H1 (cell line): ENCODE measurements around the gene ENOX2. TPM values are rescaled to one million over a fixed set of nuclear protein-coding genes. Genes with fewer than 3 reads are reported as not detected.

Experiments used
- MAFK ChIP-seq: IDR thresholded peaks from 2 replicates; pipeline ENCODE4 v1.6.1; 2012; ENCODE audit warnings: low read depth, mild to moderate bottlenecking, improper control_type of control experiment, low read length
- SAP30 ChIP-seq: fragments of 300-600 bp; sonication (generic); IDR thresholded peaks from 2 replicates; pipeline ENCODE4 v1.7.1; 2012; ENCODE audit warnings: low read length, moderate library complexity, mild to moderate bottlenecking, inconsistent platforms; ENCODE audit not compliant: insufficient read depth, insufficient replicate concordance
- SIN3A ChIP-seq, 2 experiments: IDR thresholded peaks in 1 of 2; conservative IDR thresholded peaks in 1 of 2; 2 replicates each; pipeline ENCODE4 v1.6.1; 2011 to 2012; ENCODE audit warnings: low read length in 2 of 2, improper control_type of control experiment in 1 of 2, low read depth in 1 of 2, mild to moderate bottlenecking in 1 of 2
- SP1 ChIP-seq: IDR thresholded peaks from 2 replicates; pipeline ENCODE4 v1.6.1; 2011; ENCODE audit warnings: low read depth, low read length
- polyA plus RNA-seq, 7 experiments: library from polyadenylated mRNA; depleted of rRNA in 3 of 7; stranded (reverse) in 5 of 7; unstranded in 2 of 7; fragments of >200 nt in 5 of 7; fragments of 200-250 nt in 2 of 7; gene quantifications; 1 replicate in 5 of 7; 2 replicates in 1 of 7; 4 replicates in 1 of 7; pipeline versions ENCODE4 v1.2.1 to v1.2.3, GENCODE V29; 2011 to 2013; ENCODE audit warnings: missing spikeins in 2 of 7, mixed read lengths in 2 of 7
- total RNA-seq: library from RNA; stranded (reverse); fragmentation: NEBNext Ultra II Directional; extraction: Animal tissue kit (Norgen Biotek cat#: 25700); gene quantifications from 2 replicates; pipeline ENCODE4 v1.2.1, GENCODE V29; 2021

Gene ENOX2
- total and polyA plus RNA-seq, 2 of the 8 experiments (the other 6 are each of a cell fraction or from before 2014, with no cell fraction given), result 4.5 to 12.3 TPM

DNA sequence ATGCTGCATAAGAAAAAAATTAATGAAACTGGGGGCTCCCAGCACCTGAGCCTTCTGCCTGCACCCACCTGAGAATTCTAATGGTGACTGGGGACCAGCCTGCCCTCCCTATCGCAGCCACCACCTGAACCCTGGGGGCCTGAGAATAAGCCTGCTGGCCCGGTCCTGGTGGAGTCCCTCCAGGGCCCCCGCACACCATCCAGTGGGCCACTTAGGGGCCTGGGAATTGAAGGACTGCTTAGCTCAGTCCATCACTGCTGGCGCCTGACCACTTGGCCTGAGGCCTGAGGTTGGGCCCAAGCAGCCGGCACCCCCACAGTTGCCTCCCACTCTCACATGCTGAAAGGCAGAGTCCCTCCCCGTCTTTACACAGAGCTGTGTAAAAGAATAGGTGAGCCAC, 230.8 kb downstream of the ENOX2 start (continued):
- no peak for TF ChIP-seq SIN3A (conservative IDR thresholded peaks at IDR 0.05 in 1 of 2, IDR thresholded peaks at IDR 0.05 in 1 of 2; ENCODE audit: low read depth in 1 of 2, low read length in 2 of 2)
- TF ChIP-seq SP1, result no peak
- TF ChIP-seq SAP30, result no peak
- TF ChIP-seq MAFK, result no peak
